Measurements from ENCODE around the gene PCDHB2. TPM values are rescaled to one million over a fixed set of nuclear protein-coding genes. Genes with fewer than 3 reads are reported as not detected.
"Not testable (repeated sequence)": the region's sequence is repeated elsewhere in the genome, so short reads cannot be mapped to it uniquely, and the experiment has no call there.

PCDHB2 gene
- total and polyA plus RNA-seq, 4 experiments from 2014 or later: 0.08 to 1.3 (median 0.28) TPM; not detected in 1

DNA sequence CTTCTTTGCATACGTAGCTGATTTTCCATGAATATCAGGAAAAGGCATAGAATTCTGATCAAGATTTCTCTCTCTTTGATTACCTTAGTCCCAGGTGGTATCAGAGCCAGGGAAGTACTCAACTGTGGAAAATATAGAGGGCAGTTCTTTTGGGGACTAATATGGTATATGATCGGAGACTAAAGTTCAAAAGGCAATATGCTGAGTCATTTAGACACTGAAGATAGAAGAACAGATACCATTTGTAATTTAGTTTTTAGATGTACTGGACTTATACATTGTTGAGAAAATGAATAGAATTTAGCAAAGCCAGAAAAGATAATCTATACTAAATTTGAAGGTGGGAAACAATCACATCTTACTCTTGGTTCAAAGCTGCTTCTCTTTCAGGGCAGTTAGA lies 10.9 kb downstream of the PCDHB2 start:
- Mint-ChIP-seq H3K27me3 (peaks cover 5 to 8% of the 10 kb centered on the region in 2 donors), H3K27ac (no peak overlapping the region), H3K4me3 (no peak overlapping the region), H3K36me3 (no peaks in the 10 kb centered on the region), H3K4me1 (peaks cover 0 to 1% (median 0%) of the 10 kb centered on the region in 4 donors), H3K9me3 (peaks cover 0 to 26% (median 20%) of the 10 kb centered on the region in 8 donors)
- intact Hi-C loops (cut with micrococcal nuclease): no loop called here
- ChIA-PET CTCF (ENCODE audit: partially characterized antibody) (no interaction called here), POLR2A (ENCODE audit: partially characterized antibody) (no interaction called here)
- Histone ChIP-seq H3K4me3 (ENCODE audit: low read length in 2 of 2) (no peak overlapping the region), H3K36me3 (ENCODE audit: insufficient read depth, low read length) (no peaks in the 10 kb centered on the region), H3K9me3 (ENCODE audit: control insufficient read depth in 1 of 2, low read length in 2 of 2) (no peaks in the 10 kb centered on the region), H3K4me1 (ENCODE audit: insufficient read depth, low read length) (no peaks in the 10 kb centered on the region), H3K27ac (ENCODE audit: low read depth, low read length) (no peak overlapping the region), H3K27me3 (ENCODE audit: insufficient read depth, low read length) (no peaks in the 10 kb centered on the region)
- no peak for DNase-seq

DNA sequence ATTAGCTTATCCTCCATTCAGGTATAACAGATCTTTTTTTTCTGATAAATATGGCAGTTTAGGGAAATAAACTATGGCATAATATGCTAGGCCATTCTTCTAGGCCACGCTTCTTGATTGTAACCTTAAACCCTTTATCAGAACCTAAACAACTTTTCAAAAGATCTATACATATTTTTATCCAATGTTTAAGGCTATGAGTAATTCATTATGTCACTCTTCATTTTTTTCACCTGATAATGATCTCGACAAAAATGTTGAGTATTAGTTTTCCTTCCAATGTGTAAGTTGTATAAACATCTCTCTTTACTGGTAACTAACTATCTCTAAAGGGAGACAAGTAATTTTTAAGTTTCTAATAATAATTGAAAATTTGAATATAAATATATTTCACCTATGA lies 24.8 kb downstream of the PCDHB2 start:
- intact Hi-C loops (cut with micrococcal nuclease): no loop called here
- H3K36me3 Mint-ChIP-seq: peaks cover 0 to 6% of the 10 kb centered on the region in 2 donors
- H3K27me3 Mint-ChIP-seq: peaks cover 1 to 12% of the 10 kb centered on the region in 2 donors
- H3K27ac ChIP-seq (ENCODE audit: low read depth, low read length): no peak overlapping the region
- POLR2A ChIA-PET (ENCODE audit: partially characterized antibody): no interaction called here
- no peaks in the 10 kb centered on the region for H3K36me3 ChIP-seq (ENCODE audit: insufficient read depth, low read length)
- H3K27ac Mint-ChIP-seq: no peak overlapping the region
- no peaks in the 10 kb centered on the region for H3K9me3 ChIP-seq (ENCODE audit: control insufficient read depth in 1 of 2, low read length in 2 of 2)
- H3K4me1 ChIP-seq (ENCODE audit: insufficient read depth, low read length): no peaks in the 10 kb centered on the region
- CTCF ChIA-PET (ENCODE audit: partially characterized antibody): no interaction called here
- no peak for DNase-seq
- H3K4me3 Mint-ChIP-seq: no peak overlapping the region
- H3K4me1 Mint-ChIP-seq: no peaks in the 10 kb centered on the region
- peaks cover 6 to 46% (median 33%) of the 10 kb centered on the region in 8 donors for H3K9me3 Mint-ChIP-seq
- no peaks in the 10 kb centered on the region for H3K27me3 ChIP-seq (ENCODE audit: insufficient read depth, low read length)
- no peak overlapping the region for H3K4me3 ChIP-seq (ENCODE audit: low read length in 2 of 2)

DNA sequence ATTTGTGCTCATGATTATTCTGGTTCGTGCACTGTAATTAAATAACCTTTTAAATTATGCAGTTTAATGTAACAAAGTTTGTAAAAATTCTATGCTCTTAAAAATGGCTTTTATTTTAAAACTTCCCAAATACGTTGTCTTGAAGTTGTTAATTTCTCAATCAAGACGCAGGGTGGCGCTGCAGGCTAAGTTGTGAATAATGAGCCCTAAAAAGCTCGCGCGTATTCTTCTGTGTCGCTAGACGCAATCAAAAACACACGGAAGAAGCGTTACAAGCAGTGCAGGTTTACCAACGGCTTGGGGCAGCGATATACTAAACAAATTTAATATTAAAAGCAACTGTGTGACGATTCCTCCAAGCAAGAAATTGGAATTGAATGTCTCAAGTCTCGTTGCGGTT lies 27.1 kb downstream of the PCDHB2 start, which contains the start of gene PCDHB4:
TSS of gene PCDHB4 (plus strand) at position 256 of the 400 bp plus-strand sequence. CDS start 181 bp downstream, outside the sequence.
- no peak within 1 kb of the TSS for H3K4me3 ChIP-seq (ENCODE audit: low read length in 2 of 2)
- peaks cover 3 to 35% (median 16%) of the 10 kb centered on the region in 8 donors for H3K9me3 Mint-ChIP-seq
- peaks cover 0 to 6% of the 10 kb centered on the region in 2 donors for H3K36me3 Mint-ChIP-seq
- intact Hi-C loops (cut with micrococcal nuclease): no loop called here
- no peaks in the 10 kb centered on the region for H3K9me3 ChIP-seq (ENCODE audit: control insufficient read depth in 1 of 2, low read length in 2 of 2)
- no peak within 1 kb of the TSS for H3K27ac ChIP-seq (ENCODE audit: low read depth, low read length)
- H3K4me3 Mint-ChIP-seq: peak within 1 kb of the TSS in 1 of 8 donors; percentile 31
- H3K36me3 ChIP-seq (ENCODE audit: insufficient read depth, low read length): no peaks in the 10 kb centered on the region
- ChIA-PET POLR2A (ENCODE audit: partially characterized antibody) (no interaction called here), CTCF (ENCODE audit: partially characterized antibody) (no interaction called here)
- H3K4me1 ChIP-seq (ENCODE audit: insufficient read depth, low read length): no peaks in the 10 kb centered on the region
- DNase-seq: no peak
- H3K27me3 Mint-ChIP-seq: peaks cover 2 to 14% of the 10 kb centered on the region in 2 donors
- H3K27ac Mint-ChIP-seq: no peak within 1 kb of the TSS
- H3K4me1 Mint-ChIP-seq: no peaks in the 10 kb centered on the region
- H3K27me3 ChIP-seq (ENCODE audit: insufficient read depth, low read length): no peaks in the 10 kb centered on the region

DNA sequence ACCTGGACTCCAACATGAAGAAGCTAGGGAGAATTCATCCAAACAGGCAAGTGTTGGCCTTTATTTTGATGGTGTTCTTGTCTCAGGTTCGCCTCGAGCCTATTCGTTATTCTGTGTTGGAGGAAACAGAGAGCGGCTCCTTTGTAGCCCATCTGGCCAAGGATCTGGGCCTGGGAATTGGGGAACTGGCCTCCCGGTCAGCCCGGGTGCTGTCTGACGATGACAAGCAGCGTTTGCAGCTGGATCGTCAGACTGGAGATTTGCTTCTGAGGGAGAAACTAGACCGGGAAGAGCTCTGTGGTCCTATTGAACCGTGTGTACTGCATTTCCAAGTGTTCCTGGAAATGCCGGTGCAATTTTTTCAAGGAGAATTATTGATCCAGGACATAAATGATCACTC lies 27.6 kb downstream of the PCDHB2 start:
- Histone ChIP-seq H3K9me3 (ENCODE audit: control insufficient read depth in 1 of 2, low read length in 2 of 2) (no peaks in the 10 kb centered on the region), H3K4me3 (ENCODE audit: low read length in 2 of 2) (no peak overlapping the region), H3K36me3 (ENCODE audit: insufficient read depth, low read length) (no peaks in the 10 kb centered on the region), H3K27ac (ENCODE audit: low read depth, low read length) (no peak overlapping the region), H3K4me1 (ENCODE audit: insufficient read depth, low read length) (no peaks in the 10 kb centered on the region), H3K27me3 (ENCODE audit: insufficient read depth, low read length) (no peaks in the 10 kb centered on the region)
- Mint-ChIP-seq H3K27me3 (peaks cover 2 to 14% of the 10 kb centered on the region in 2 donors), H3K4me1 (no peaks in the 10 kb centered on the region), H3K9me3 (peaks cover 0 to 31% (median 13%) of the 10 kb centered on the region in 8 donors), H3K27ac (no peak overlapping the region), H3K4me3 (no peak overlapping the region), H3K36me3 (peaks cover 0 to 6% of the 10 kb centered on the region in 2 donors)
- DNase-seq: no peak
- ChIA-PET CTCF (ENCODE audit: partially characterized antibody) (no interaction called here), POLR2A (ENCODE audit: partially characterized antibody) (no interaction called here)
- intact Hi-C loops (cut with micrococcal nuclease): no loop called here

DNA sequence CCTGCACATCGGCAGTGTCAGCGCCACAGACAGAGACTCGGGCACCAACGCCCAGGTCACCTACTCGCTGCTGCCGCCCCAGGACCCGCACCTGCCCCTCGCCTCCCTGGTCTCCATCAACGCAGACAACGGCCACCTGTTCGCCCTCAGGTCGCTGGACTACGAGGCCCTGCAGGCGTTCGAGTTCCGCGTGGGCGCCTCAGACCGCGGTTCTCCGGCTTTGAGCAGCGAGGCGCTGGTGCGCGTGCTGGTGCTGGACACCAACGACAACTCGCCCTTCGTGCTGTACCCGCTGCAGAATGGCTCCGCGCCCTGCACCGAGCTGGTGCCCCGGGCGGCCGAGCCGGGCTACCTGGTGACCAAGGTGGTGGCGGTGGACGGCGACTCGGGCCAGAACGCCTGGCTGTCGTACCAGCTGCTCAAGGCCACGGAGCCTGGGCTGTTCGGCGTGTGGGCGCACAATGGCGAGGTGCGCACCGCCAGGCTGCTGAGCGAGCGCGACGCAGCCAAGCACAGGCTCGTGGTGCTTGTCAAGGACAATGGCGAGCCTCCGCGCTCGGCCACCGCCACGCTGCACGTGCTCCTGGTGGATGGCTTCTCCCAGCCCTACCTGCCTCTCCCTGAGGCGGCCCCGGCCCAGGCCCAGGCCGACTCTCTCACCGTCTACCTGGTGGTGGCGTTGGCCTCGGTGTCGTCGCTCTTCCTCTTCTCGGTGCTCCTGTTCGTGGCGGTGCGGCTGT lies 29.2 kb downstream of the PCDHB2 start:
- H3K4me3 Mint-ChIP-seq; CTCF ChIA-PET (ENCODE audit: partially characterized antibody); intact Hi-C loops (cut with micrococcal nuclease); H3K27ac Mint-ChIP-seq; H3K36me3 ChIP-seq (ENCODE audit: insufficient read depth, low read length); DNase-seq; H3K27me3 ChIP-seq (ENCODE audit: insufficient read depth, low read length); H3K4me1 Mint-ChIP-seq; H3K36me3 Mint-ChIP-seq; POLR2A ChIA-PET (ENCODE audit: partially characterized antibody); H3K9me3 ChIP-seq (ENCODE audit: control insufficient read depth in 1 of 2, low read length in 2 of 2); H3K4me1 ChIP-seq (ENCODE audit: insufficient read depth, low read length); H3K27ac ChIP-seq (ENCODE audit: low read depth, low read length); H3K4me3 ChIP-seq (ENCODE audit: low read length in 2 of 2): not testable (repeated sequence)
- peaks cover 0 to 27% (median 11%) of the 10 kb centered on the region in 8 donors for H3K9me3 Mint-ChIP-seq
- peaks cover 2 to 14% of the 10 kb centered on the region in 2 donors for H3K27me3 Mint-ChIP-seq

DNA sequence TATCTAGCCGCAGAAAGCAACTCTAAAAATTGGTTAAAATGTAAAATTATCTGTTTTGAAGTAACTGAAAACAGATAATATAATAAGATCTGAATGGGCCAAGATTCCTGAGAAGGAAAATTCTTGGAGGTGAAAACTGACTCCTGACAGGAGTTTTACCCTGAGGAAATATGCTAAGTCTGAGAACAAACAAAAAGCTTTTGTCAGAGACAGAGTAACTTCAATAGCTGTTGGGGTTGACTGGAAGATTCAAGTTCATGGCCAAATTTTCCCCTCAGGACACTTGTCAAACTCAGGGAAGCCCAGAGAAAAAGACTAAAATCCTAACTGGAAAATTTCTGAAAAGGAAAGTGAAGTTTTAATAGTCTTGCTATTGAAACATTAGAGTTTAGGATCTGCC lies 32.9 kb downstream of the PCDHB2 start:
- Histone ChIP-seq H3K4me3 (ENCODE audit: low read length in 2 of 2) (no peak overlapping the region), H3K27me3 (ENCODE audit: insufficient read depth, low read length) (no peaks in the 10 kb centered on the region), H3K27ac (ENCODE audit: low read depth, low read length) (no peak overlapping the region), H3K4me1 (ENCODE audit: insufficient read depth, low read length) (no peaks in the 10 kb centered on the region), H3K36me3 (ENCODE audit: insufficient read depth, low read length) (no peaks in the 10 kb centered on the region), H3K9me3 (ENCODE audit: control insufficient read depth in 1 of 2, low read length in 2 of 2) (no peaks in the 10 kb centered on the region)
- peaks cover 6 to 8% of the 10 kb centered on the region in 2 donors for H3K27me3 Mint-ChIP-seq
- POLR2A ChIA-PET (ENCODE audit: partially characterized antibody): no interaction called here
- CTCF ChIA-PET (ENCODE audit: partially characterized antibody): no interaction called here
- intact Hi-C loops (cut with micrococcal nuclease): no loop called here
- no peaks in the 10 kb centered on the region for H3K4me1 Mint-ChIP-seq
- H3K9me3 Mint-ChIP-seq: peaks cover 0 to 20% (median 10%) of the 10 kb centered on the region in 8 donors
- no peak overlapping the region for H3K27ac Mint-ChIP-seq
- DNase-seq: no peak
- no peak overlapping the region for H3K4me3 Mint-ChIP-seq
- H3K36me3 Mint-ChIP-seq: peaks cover 0 to 6% of the 10 kb centered on the region in 2 donors

DNA sequence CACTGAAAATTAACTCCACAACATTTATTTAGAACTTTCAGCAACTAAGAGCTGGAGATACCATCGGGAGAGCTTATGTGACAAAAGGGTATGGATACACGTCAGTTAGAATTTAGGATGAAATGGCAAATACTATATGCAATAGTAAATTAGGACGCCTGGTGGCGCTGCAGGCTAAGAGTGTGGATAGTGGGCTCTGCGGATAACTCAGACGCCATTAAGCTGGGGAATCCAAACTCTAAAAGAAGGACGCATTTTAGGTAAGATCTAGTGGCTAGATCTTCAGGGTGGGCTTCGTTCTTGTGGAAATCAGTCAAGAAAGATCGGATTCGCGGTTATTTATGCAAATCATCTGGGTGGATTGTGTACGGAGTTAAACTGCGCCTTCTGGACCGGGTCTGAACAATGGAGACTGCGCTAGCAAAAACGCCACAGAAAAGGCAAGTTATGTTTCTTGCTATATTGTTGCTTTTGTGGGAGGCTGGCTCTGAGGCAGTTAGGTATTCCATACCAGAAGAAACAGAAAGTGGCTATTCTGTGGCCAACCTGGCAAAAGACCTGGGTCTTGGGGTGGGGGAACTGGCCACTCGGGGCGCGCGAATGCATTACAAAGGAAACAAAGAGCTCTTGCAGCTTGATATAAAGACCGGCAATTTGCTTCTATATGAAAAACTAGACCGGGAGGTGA lies 40.8 kb downstream of the PCDHB2 start, which contains the start of gene PCDHB5:
TSS of gene PCDHB5 (plus strand) at position 177 of the 688 bp plus-strand sequence. CDS start at position 406, 229 bp downstream.
- peaks cover 10 to 13% of the 10 kb centered on the region in 2 donors for H3K27me3 Mint-ChIP-seq
- peaks cover 0 to 7% of the 10 kb centered on the region in 2 donors for H3K36me3 Mint-ChIP-seq
- peak within 1 kb of the TSS; percentile 25 to 88 (median 64) for H3K4me3 Mint-ChIP-seq
- H3K9me3 ChIP-seq (ENCODE audit: control insufficient read depth in 1 of 2, low read length in 2 of 2): no peaks in the 10 kb centered on the region
- ChIA-PET CTCF (ENCODE audit: partially characterized antibody) (no interaction called here), POLR2A (ENCODE audit: partially characterized antibody) (no interaction called here)
- peaks cover 9 to 62% (median 48%) of the 10 kb centered on the region in 8 donors for H3K9me3 Mint-ChIP-seq
- no peaks in the 10 kb centered on the region for H3K27me3 ChIP-seq (ENCODE audit: insufficient read depth, low read length)
- no peak within 1 kb of the TSS for H3K27ac ChIP-seq (ENCODE audit: low read depth, low read length)
- peak in 1 of 5 donors; percentile 4 for DNase-seq
- no peak within 1 kb of the TSS for H3K27ac Mint-ChIP-seq
- H3K4me1 Mint-ChIP-seq: peaks cover 1 to 9% (median 6%) of the 10 kb centered on the region in 4 donors
- intact Hi-C loops (cut with micrococcal nuclease): no loop called here
- H3K36me3 ChIP-seq (ENCODE audit: insufficient read depth, low read length): no peaks in the 10 kb centered on the region
- H3K4me1 ChIP-seq (ENCODE audit: insufficient read depth, low read length): no peaks in the 10 kb centered on the region
- H3K4me3 ChIP-seq (ENCODE audit: low read length in 2 of 2): no peak within 1 kb of the TSS
